Keratinocyte (primary cell): ENCODE results near the gene COL8A1.

Source experiments
- CTCF ChIP-seq, 3 experiments: IDR thresholded peaks in 1 of 3; conservative IDR thresholded peaks in 1 of 3; optimal IDR thresholded peaks in 1 of 3; 2 replicates in 2 of 3; 3 replicates in 1 of 3; pipeline versions ENCODE3 to v1.5.1; 2011; ENCODE audit warnings: low read length in 3 of 3, mild to moderate bottlenecking in 3 of 3, moderate library complexity in 2 of 3, control low read depth in 1 of 3, inconsistent platforms in 1 of 3; ENCODE audit not compliant: insufficient read depth in 2 of 3; ENCODE audit errors: extremely low read depth in 1 of 3
- EZH2 ChIP-seq: IDR thresholded peaks from one replicate; pipeline ENCODE4 v1.6.1; 2012; ENCODE audit warnings: inconsistent platforms, mild to moderate bottlenecking, low read length, moderate library complexity

GRCh38 chr3:99818818-99819217 lies 180.4 kb downstream of the COL8A1 start:
- TF ChIP-seq CTCF (optimal IDR thresholded peaks at IDR 0.05 in 1 of 3, IDR thresholded peaks at IDR 0.05 in 1 of 3, conservative IDR thresholded peaks at IDR 0.05 in 1 of 3; ENCODE audit: extremely low read depth in 1 of 3, insufficient read depth in 2 of 3, low read length in 3 of 3) (no peak), EZH2 (no peak)
